Stimulated activated CD4-positive, alpha-beta T cell treated with anti-CD3 and anti-CD28 coated beads, Interleukin-4, amount 100 ng/mL, for 48 hours (primary cell): ENCODE results near the gene MUC6.
"Not testable (repeated sequence)": the region's sequence is repeated elsewhere in the genome, so short reads cannot be mapped to it uniquely, and the experiment has no call there.

Experiments used
- DNase-seq, 2 donors: peaks; one replicate each; pipeline ENCODE4 v3.0.0-alpha.2; 2020; ENCODE audit warnings: low read depth in 2 of 2

Gene MUC6

GRCh38 chr11:1023811-1024596 is 12.5 kb downstream of the MUC6 start:
- DNase-seq: no peak

DNA sequence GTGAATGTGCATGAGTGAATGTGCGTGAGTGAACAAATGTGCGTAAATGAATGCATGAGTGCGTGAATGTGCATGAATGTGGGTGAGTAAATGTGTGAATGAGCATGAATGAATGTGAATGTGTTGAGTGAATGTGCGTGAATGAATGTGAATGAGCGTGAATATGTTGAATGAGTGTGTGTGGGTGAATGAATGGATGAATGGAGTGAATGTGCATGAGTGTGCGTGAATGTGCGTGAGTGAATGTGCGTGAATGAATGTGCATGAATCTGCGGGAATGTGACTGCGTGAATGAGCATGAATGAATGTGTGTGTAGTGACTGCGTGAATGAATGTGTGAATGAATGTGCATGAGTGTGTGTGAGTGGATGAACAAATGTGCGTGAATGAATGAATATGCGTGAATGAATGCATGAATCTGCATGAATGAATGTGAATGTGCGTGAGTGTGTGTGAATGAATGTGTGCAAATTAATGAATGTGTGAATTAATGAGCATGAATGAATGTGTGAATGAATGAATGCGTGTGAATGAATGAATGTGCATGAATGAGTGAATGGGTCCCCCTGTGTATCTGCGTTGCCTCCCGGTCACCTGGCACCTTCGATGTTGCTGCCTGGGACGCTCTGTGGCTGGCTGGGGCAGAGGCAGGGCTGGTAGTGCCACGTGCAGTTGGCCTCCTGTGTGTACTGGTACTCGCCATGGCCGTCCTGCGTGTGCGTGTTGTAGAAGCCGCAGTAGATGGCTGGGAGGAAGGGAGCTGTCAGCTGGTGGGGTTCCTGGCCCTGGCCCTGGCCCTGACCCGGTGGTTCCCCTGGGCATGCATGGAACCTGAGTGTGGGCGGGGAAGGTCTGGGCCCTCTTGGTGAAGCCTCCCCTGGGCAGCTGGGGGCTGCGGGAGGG is 13.4 kb downstream of the MUC6 start:
- no peak for DNase-seq

GRCh38 chr11:1022411-1022810 is 14.1 kb downstream of the MUC6 start:
- no peak for DNase-seq

DNA sequence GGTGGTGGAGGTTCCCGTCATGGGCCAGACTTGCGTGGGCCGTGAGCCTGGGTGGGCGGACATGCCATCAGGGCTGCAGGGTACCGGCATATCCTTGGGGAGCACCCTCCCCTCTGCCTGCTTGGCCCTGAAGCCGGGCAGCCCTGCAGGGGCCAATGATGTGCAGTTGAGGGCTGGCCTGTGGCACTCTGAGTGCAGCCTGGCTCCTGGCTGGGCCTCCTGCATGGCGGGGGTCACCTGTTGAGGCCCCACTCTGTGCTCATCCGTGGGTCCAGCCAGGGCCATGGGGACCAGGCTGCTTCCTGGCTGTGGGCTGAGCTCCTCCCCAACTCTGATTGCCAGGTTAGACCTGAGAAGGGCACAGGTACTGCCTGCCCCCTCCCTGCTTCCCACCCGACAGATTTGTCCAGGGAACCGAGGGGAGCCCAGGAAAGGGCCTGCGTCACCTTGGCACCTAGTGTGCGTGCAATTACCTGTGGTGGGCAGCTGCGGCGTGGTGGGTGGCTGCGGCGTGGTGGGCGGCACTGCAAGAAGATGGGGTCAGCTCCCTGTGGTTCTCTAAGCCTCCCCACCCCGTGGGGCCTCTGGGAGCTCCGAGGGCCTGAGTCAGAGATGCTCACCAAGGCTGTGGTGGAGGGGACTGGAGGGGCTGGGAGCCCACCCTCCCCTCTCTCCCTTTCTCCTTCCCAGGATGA is 16.2 kb downstream of the MUC6 start:
- DNase-seq: no peak

- DNase-seq: no peak
These were observed 17.1 kb downstream of the MUC6 start for GRCh38 chr11:1019321-1019910.

- DNase-seq: no peak
These were observed 18.4 kb downstream of the MUC6 start for GRCh38 chr11:1018091-1018490.

- DNase-seq: no peak
These were observed 19.1 kb downstream of the MUC6 start for GRCh38 chr11:1017269-1018005.

- DNase-seq: not testable (repeated sequence)
These were observed 19.9 kb downstream of the MUC6 start for GRCh38 chr11:1016610-1017126.

- DNase-seq: no peak
These were observed 20.5 kb downstream of the MUC6 start for GRCh38 chr11:1015826-1016545.

- no peak for DNase-seq
These were observed 21.5 kb downstream of the MUC6 start for GRCh38 chr11:1015064-1015463.

DNA sequence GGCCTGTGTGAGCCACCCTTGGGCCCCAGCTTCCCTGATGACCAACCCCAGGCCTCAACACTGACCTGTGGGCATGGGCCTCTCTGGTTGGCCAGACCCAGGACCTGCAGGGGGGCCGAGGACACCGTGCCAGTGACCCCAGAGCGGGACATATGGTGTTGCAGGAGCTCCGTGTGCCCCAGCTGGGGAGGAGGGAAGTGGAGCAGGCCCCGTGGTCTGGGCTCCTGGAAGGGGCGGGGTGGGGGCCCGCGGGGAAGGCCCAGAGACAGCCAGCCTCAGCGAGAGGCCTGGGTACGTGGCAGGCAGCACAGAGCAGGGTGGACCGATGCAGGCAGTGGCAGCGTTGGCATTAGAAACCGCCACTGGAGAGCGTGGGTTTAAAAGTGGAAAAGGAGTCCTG is 22.2 kb downstream of the MUC6 start:
- DNase-seq: no peak

DNA sequence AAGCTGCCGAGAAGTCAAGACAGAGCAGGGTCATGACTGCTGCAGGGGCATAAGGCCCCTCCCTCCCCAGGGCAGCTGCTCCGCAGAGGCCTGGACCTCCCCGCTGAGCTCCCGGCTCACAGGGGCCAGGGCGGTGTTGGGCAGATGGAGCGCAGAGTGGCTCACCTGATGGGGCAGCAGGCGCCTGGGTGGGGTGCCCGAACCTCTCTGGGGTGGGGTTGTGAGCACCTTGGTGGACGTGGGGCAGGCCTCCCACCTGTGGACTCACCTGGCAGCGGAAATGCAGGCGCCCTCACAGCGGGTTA is 22.9 kb downstream of the MUC6 start:
- DNase-seq: no peak

DNA sequence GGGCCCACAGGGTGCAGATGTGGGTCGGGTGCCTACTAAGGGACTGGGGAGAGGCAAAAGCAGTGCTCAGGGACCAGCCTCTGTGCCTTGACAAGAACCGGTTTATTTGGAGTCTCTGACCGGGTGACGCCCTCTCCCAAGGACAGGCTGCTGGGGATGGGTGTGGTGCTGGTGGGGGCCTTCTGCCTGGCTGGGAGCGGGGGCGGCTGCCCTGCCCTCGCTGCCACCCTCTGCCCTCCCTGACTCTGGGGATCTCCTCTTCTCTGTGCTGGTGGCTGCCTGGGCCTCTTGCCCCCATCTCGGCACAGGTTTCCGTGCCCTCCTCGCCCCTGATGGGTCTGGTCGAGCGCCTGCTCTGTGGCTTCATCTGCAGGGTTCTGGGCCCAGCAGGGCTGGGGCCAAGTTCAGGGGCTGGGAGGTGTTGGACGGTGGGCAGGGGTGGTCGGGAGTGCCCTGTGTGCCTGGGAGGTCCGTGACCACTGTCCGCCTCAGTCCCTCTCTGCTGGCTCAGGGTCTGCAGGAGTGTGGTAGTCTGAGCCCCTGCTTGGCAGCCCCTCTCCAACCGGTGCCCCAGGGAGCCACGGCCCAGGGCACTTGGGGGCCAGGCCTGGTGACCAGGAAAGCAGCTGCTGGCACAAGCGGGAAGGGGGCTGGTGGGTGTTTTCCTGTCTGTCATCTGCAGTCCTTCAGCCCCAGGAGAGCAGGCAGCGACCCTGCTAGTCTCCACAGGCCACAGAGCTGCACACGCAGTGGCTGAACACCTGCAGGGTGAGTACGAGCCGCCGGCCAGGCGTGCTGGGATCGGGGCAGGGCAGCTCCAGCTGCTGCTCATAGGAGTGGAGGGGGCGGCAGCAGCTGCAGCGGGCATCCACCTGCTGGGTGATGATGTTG is 23.5 kb downstream of the MUC6 start:
- DNase-seq: no peak

- no peak for DNase-seq
These were observed 24.2 kb downstream of the MUC6 start for GRCh38 chr11:1012291-1012690.

DNA sequence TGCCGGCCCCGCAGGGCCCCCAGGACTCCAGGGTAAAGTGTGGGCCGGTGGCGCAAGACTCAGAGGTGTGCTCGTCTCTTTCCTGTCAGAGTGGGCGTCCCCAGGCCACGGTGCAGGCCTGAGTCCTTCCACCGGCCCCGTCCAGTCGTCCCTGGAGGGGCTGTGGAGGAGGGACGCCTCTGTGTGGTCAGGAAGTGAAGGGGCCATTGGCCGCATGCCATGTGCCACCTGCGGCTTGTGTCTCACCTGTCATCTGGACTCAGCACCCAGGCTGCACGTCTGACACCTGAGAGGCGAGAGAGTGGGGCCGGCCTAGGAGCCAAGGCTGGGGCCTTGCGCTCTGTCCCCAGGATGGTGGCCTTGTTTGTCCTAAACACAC is 25.2 kb downstream of the MUC6 start:
- DNase-seq: no peak

GRCh38 chr11:1010551-1011319 is 25.8 kb downstream of the MUC6 start:
- DNase-seq: no peak

- DNase-seq: no peak
These were observed 26.5 kb downstream of the MUC6 start for GRCh38 chr11:1009991-1010390.

DNA sequence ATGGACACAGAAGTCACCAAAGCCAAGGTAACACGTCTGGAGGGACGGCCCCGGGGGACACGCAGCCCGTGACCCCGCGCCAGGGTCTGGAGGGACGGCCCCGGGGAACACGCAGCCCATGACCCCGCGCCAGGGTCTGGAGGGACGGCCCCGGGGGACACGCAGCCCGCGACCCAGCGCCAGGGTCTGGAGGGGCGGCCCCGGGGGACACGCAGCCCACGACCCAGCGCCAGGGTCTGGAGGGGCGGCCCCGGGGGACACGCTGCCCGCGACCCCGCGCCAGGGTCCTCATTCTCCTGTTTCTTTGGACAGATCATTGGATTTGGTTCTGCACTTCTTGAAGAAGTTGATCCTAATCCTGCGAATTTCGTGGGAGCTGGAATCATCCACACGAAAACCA is 27.1 kb downstream of the MUC6 start:
- DNase-seq: no peak

- no peak for DNase-seq
These were observed 27.7 kb downstream of the MUC6 start for GRCh38 chr11:1008803-1009145.
